Stimulated activated CD4-positive, alpha-beta T cell treated with anti-CD3 and anti-CD28 coated beads, TNF-alpha, amount 100 ng/mL, for 4 hours (primary cell): ENCODE measurements around the gene EPHB6.

Source experiments
- DNase-seq, 3 experiments: peaks; one replicate each; pipeline ENCODE4 v3.0.0-alpha.2; 2020; ENCODE audit warnings: low read depth in 3 of 3

Gene EPHB6

GRCh38 chr7:142865766-142866165 is 10.9 kb downstream of the EPHB6 start:
- DNase-seq = no peak

- no peak for DNase-seq
These were observed 11.7 kb downstream of the EPHB6 start for GRCh38 chr7:142866361-142867096.

- DNase-seq = no peak
These were observed 12.2 kb downstream of the EPHB6 start for GRCh38 chr7:142867097-142867378.

GRCh38 chr7:142867398-142868187 is 12.7 kb downstream of the EPHB6 start:
- no peak for DNase-seq

- no peak for DNase-seq
These were observed 13.5 kb downstream of the EPHB6 start for GRCh38 chr7:142868188-142868985.

- DNase-seq = no peak
These were observed 14.1 kb downstream of the EPHB6 start for GRCh38 chr7:142868986-142869415.

GRCh38 chr7:142869434-142869833 is 14.6 kb downstream of the EPHB6 start:
- no peak for DNase-seq

- DNase-seq = no peak
These were observed 15.3 kb downstream of the EPHB6 start for GRCh38 chr7:142870147-142870559.

GRCh38 chr7:142870566-142871259 is 15.8 kb downstream of the EPHB6 start:
- DNase-seq = no peak

GRCh38 chr7:142871260-142872105 is 16.6 kb downstream of the EPHB6 start:
- no peak for DNase-seq

- no peak for DNase-seq
These were observed 17.3 kb downstream of the EPHB6 start for GRCh38 chr7:142872106-142872675.

- DNase-seq = no peak
These were observed 18.5 kb downstream of the EPHB6 start for GRCh38 chr7:142873281-142873784.

GRCh38 chr7:142873871-142874270 is 19.0 kb downstream of the EPHB6 start:
- DNase-seq = no peak

- DNase-seq = no peak
These were observed 19.5 kb downstream of the EPHB6 start for GRCh38 chr7:142874409-142874808.

GRCh38 chr7:142874837-142875236 is 20.0 kb downstream of the EPHB6 start:
- no peak for DNase-seq

GRCh38 chr7:142875456-142875855 is 20.6 kb downstream of the EPHB6 start:
- DNase-seq = no peak

GRCh38 chr7:142876236-142876960 is 21.5 kb downstream of the EPHB6 start:
- DNase-seq = no peak

GRCh38 chr7:142876991-142877910 is 22.4 kb downstream of the EPHB6 start:
- DNase-seq = no peak

- DNase-seq = no peak
These were observed 23.4 kb downstream of the EPHB6 start for GRCh38 chr7:142878315-142878714.
